Right cardiac atrium (tissue), 5 donors: ENCODE data around the gene LSM12. TPM values are rescaled to one million over a fixed set of nuclear protein-coding genes. Genes with fewer than 3 reads are reported as not detected.
A peak's percentile ranks its signal among the peaks of the same experiment; 100 is the strongest.
"Not testable (repeated sequence)": the region's sequence is repeated elsewhere in the genome, so short reads cannot be mapped to it uniquely, and the experiment has no call there.

Source experiments
- ATAC-seq, 2 donors: fragments of 200-7000 bp; cut with Tn5 transposase; one replicate each; pipeline versions ENCODE4 v1.8.0 to v1.9.1; 2020; ENCODE audit warnings: moderate library complexity in 2 of 2, mild to moderate bottlenecking in 1 of 2
- DNase-seq, 3 donors: peaks; one replicate each; pipeline ENCODE4 v3.0.0-alpha.2; 2020
- H3K27ac ChIP-seq: one replicate; pipeline ENCODE4 v1.5.1; 2013; ENCODE audit warnings: mild to moderate bottlenecking, low read length, control low read depth, moderate library complexity
- H3K27me3 ChIP-seq: one replicate; pipeline ENCODE4 v1.6.1; 2013; ENCODE audit not compliant: control insufficient read depth, insufficient read depth
- H3K4me1 ChIP-seq: one replicate; pipeline ENCODE4 v1.6.1; 2013; ENCODE audit warnings: low read length; ENCODE audit not compliant: control insufficient read depth, insufficient read depth
- H3K4me3 ChIP-seq: one replicate; pipeline ENCODE4 v1.5.1; 2013; ENCODE audit warnings: low read length, control low read depth
- H3K9me3 ChIP-seq: one replicate; pipeline ENCODE4 v1.6.1; 2013; ENCODE audit warnings: low read length; ENCODE audit not compliant: control insufficient read depth
- WGBS: extraction: QIAGEN DNeasy Blood & Tissue Kit; methylation state at CpG from one replicate; pipeline ENCODE4 v1.1.7; 2013; 5-methylcytosine and 5-hydroxymethylcytosine counted together
- intact Hi-C, 4 donors: fragments of 100-400 bp; cut with DNase I; formaldehyde crosslinking; loops; one replicate each; pipeline versions ENCODE4 v1.11.0 to v1.14.0; 2022 to 2023
- polyA plus RNA-seq: library from polyadenylated mRNA; stranded (reverse); fragments of 200-250 nt; gene quantifications from one replicate; pipeline ENCODE4 v1.2.3, GENCODE V29; 2013
- total RNA-seq, 4 donors: library from RNA; stranded (reverse); fragmentation: NEBNext Ultra II Directional; extraction: Animal tissue kit (Norgen Biotek cat#: 25700); gene quantifications; one replicate each; pipeline ENCODE4 v1.2.1, GENCODE V29; 2021
- donor health status: healthy with polysubstance abuse.
- donor health status: DM: no; HTN: yes; CAD: no.
- donor health status: DM: no; HTN: no; CAD: no.
- donor health status: DM: no; HTN: yes; CAD: no; lungs with severe emphysema.
- donor health status: DM: yes; HTN: yes; CAD: no.

The LSM12 gene
- total and polyA plus RNA-seq, 5 donors, result 35.0 to 54.9 (median 48.5) TPM

- DNase-seq (no peak), ATAC-seq (no peak)
- no peaks in the 10 kb centered on the region for H3K27me3 ChIP-seq
- no peaks in the 10 kb centered on the region for H3K9me3 ChIP-seq
- peaks cover 59% of the 10 kb centered on the region for H3K4me1 ChIP-seq
- peak overlapping the region; percentile 52 for H3K4me3 ChIP-seq
- peak overlapping the region; percentile 89 for H3K27ac ChIP-seq
- 38% methylated on average over 4 of the region's 4 CpGs for WGBS
- intact Hi-C loops, result no loop called here
Observed at GRCh38 chr17:44109312-44109630, 42.8 kb upstream of the LSM12 start.

DNA sequence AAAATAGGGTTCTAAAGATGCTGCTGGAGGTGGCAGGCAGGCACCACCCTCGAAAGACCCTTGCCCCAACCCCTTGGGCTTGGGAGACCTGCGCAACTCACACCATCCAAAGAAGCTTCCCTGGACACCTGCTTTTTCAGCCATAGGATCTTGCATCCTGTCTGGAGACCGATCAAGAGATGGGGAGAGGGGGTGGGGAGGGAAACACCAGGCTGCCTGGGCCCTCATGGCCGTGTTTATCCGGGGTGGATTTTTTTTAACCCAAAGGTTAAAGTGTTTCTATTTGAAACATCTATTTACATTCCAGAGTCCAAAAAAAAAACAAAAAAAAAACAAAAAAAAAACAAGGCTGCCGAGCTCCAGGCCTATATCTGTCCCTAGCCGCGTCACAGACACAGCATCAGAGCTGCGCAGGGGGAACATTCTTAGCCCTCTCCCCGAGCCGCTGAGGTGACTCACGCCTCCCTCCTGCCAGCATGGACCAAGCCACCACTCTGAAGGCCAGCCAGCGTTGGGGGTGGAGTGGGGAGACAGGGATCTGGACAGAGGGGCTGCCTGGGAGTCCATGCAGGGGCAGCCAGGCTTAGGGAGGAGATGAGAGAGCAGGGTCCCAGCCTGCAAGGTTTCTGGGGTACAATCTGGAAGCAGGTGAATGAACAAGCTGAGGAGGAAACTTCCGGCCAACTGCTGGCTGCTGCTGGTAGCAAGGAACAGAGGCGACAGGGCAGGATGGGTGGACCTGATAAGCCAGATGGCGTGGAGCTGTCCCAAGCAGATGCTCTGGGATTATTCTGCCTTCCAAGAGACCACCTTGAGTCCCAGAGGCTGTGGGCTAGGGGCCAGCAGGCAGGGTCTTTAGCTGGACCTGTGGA is 42.2 kb upstream of the LSM12 start:
- Histone ChIP-seq H3K27ac (peak overlapping the region; percentile 89), H3K9me3 (no peaks in the 10 kb centered on the region), H3K4me1 (peaks cover 55% of the 10 kb centered on the region), H3K27me3 (no peaks in the 10 kb centered on the region), H3K4me3 (peak overlapping the region; percentile 52)
- peak; percentile 92 to 93 (median 93) for DNase-seq
- WGBS, result 19% methylated on average over 16 of the region's 16 CpGs
- intact Hi-C loops, result no loop called here
- peak; percentile 82 to 83 for ATAC-seq

- no peak overlapping the region for H3K4me3 ChIP-seq
- H3K27ac ChIP-seq, result no peak overlapping the region
- H3K4me1 ChIP-seq, result peaks cover 46% of the 10 kb centered on the region
- no peak for ATAC-seq
- WGBS, result 98% methylated on average over 4 of the region's 4 CpGs
- no peak for DNase-seq
- H3K9me3 ChIP-seq, result no peaks in the 10 kb centered on the region
- no peaks in the 10 kb centered on the region for H3K27me3 ChIP-seq
- intact Hi-C loops, result no loop called here
Observed at GRCh38 chr17:44106801-44107200, 40.3 kb upstream of the LSM12 start.

- 21% methylated on average over 3 of the region's 3 CpGs for WGBS
- H3K4me3 ChIP-seq, result no peak overlapping the region
- H3K27me3 ChIP-seq, result no peaks in the 10 kb centered on the region
- intact Hi-C loops, result no loop called here
- no peak for ATAC-seq
- DNase-seq, result no peak
- H3K9me3 ChIP-seq, result no peaks in the 10 kb centered on the region
- H3K4me1 ChIP-seq, result peaks cover 45% of the 10 kb centered on the region
- H3K27ac ChIP-seq, result no peak overlapping the region
Observed at GRCh38 chr17:44105941-44106340, 39.5 kb upstream of the LSM12 start.

DNA sequence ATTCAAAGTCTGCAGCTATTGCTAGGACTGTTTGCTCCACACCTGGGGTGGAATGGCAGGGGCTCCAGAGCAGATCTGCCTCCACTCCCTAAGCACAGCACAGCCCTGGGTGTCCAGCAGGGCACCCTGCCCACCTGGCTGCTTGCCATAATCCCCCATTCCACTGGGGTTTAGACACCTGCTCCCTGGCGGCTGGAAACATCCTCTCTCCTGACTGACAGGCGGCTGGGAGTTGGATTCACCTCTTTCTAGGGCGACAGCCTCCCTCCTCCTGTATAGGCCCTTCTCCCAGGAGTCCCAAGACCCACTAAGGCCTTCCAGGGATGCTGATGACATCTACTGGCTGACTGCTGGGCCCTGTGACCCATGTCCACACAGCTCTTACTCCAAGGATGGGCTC is 39.0 kb upstream of the LSM12 start:
- Histone ChIP-seq H3K27ac (peak overlapping the region; percentile 50), H3K9me3 (no peaks in the 10 kb centered on the region), H3K4me3 (no peak overlapping the region), H3K27me3 (no peaks in the 10 kb centered on the region), H3K4me1 (peaks cover 41% of the 10 kb centered on the region)
- 40% methylated on average over 3 of the region's 3 CpGs for WGBS
- DNase-seq (no peak), ATAC-seq (no peak)
- intact Hi-C loops, result no loop called here

- ATAC-seq (peak; percentile 50 to 60), DNase-seq (peak in 2 of 3 donors; percentile 79 to 81)
- H3K27ac ChIP-seq, result peak overlapping the region; percentile 60
- H3K9me3 ChIP-seq, result no peaks in the 10 kb centered on the region
- H3K4me1 ChIP-seq, result peaks cover 24% of the 10 kb centered on the region
- WGBS, result 76% methylated on average over 16 of the region's 16 CpGs
- intact Hi-C loops, result no loop called here
- H3K27me3 ChIP-seq, result no peaks in the 10 kb centered on the region
- no peak overlapping the region for H3K4me3 ChIP-seq
Observed at GRCh38 chr17:44102849-44103622, 36.6 kb upstream of the LSM12 start.

DNA sequence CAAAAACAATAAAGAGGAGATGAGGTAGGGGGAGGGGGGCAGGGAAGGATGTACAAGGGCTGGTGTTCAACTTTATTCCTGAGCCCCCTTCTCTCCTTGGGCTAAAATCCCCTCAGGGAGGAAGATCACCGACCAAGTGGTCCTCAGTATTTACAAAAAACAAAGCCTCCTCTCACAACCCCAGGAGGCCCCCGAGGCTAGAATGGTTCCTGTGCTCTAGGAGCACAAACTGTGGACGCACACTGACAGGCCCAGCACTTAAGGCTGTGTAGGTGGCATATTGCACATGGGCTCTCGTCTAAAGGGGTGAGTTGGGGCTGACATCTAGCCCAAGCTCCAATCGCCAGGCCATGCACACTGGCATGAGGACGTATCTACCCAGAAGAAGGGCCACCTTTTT is 35.4 kb upstream of the LSM12 start:
- H3K4me1 ChIP-seq, result peaks cover 29% of the 10 kb centered on the region
- ATAC-seq, result not testable (repeated sequence)

DNA sequence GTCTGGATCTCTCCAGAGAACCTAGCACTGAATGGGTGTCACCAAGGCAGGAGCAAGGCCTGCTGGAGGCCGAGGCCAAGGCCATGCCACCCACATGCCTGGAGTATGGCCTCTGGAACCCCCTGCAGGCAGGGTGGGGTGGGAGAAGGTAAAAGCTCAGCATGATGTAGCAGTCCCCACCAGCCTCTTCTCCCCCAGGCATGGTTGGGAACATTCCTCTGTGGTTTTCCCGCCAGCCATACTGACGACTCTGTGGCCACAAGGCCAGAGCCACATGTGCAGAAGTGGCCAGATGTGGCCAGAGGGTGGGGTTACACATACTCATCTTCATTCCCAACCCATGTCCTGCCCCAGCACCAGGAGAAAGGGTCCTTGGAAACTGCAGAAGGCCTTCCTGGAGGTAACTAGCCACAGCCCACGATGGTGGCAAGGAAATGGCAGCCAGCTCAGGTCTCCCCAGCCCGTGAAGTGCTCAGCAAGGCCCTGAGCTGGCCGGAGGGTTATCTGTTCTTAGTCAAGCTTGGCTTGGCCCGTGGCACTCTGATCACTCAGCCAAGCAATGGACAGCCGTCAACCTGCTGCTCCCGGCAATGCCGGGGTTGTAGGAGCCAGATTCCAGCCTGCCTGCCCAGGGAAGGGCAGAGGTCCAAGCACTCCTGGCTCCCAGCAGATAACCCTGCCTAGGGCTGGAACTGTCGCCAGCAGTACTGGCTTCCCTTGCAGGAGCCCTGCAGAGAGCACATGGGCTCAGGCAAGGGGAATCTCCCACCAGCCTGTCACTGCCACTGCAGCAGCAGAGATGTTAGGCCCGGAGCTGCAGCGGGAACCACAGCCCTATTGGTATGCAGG is 30.9 kb upstream of the LSM12 start:
- H3K27me3 ChIP-seq, result no peaks in the 10 kb centered on the region
- no peaks in the 10 kb centered on the region for H3K9me3 ChIP-seq
- H3K27ac ChIP-seq, result peak overlapping the region; percentile 46
- intact Hi-C loops, result no loop called here
- 46% methylated on average over 13 of the region's 13 CpGs for WGBS
- no peak overlapping the region for H3K4me3 ChIP-seq
- peaks cover 24% of the 10 kb centered on the region for H3K4me1 ChIP-seq
- peak; percentile 3 to 48 for ATAC-seq
- peak in 2 of 3 donors; percentile 69 to 76 for DNase-seq

More for the DNA sequence above, 35.4 kb upstream of the LSM12 start:
- H3K27me3 ChIP-seq, intact Hi-C loops, H3K27ac ChIP-seq, H3K9me3 ChIP-seq, DNase-seq, H3K4me3 ChIP-seq: not testable (repeated sequence)
- WGBS, result 80% methylated on average over 6 of the region's 6 CpGs

DNA sequence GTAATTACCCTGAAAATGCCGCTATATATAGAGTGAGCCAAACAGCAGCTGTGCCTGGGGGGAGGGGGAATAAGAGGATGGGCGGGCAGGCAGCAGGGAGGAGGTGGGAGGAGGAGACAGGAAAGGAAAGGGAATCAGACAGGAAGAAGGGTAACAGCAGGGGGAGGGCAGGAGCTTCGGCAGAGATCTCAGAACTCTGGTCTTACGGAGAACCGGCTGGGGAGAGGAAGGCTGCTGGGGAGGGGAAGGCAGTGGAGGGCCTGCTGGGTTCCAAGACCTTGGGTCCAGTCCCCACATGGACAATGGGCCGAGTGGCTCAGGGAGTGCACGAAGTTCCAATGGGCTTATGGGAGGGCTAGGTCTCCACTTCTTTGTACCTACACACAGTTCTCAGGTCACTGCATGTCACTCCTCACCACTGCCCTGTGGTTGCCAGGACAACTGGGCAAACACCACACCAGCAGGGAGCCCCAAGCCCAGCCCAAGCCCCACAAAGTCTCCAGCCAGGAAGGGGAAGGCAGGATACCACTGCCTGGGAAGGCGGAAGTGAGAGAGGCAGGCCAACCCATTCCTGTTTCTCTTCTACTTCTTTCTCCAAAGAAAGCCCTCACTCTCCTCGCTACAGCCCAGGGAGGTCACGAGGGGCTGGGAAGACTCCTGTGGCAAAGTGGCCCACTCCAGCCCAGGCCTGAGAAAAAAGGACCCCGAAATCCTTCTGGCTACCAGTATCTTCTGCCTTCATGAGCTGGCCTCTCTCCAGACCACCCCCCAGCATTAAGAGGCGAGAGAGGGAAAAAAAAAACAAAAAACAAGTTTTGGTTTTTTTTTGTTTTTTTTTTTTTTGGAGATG is 29.4 kb upstream of the LSM12 start:
- ATAC-seq, result peak; percentile 89
- WGBS, result 11% methylated on average over 12 of the region's 12 CpGs
- no peaks in the 10 kb centered on the region for H3K9me3 ChIP-seq
- H3K27me3 ChIP-seq, result no peaks in the 10 kb centered on the region
- peak; percentile 79 to 89 (median 88) for DNase-seq
- H3K4me1 ChIP-seq, result peaks cover 19% of the 10 kb centered on the region
- H3K4me3 ChIP-seq, result peak overlapping the region; percentile 3
- intact Hi-C loops, result no loop called here
- peak overlapping the region; percentile 86 for H3K27ac ChIP-seq

DNA sequence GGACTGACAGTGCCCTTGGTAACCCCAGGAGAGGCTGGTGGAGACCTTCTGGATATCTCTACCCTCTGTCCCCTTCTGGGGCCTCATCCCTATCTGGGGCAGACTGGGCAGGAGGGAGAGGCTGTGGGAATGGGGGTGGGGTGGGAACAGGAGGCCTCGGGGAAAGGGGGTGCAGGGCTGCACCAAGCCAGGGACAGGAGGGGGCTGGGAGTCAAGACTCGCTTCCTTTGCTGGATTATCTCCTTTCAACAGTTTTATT is 28.8 kb upstream of the LSM12 start:
- Histone ChIP-seq H3K27me3 (no peaks in the 10 kb centered on the region), H3K4me1 (peaks cover 19% of the 10 kb centered on the region), H3K4me3 (peak overlapping the region; percentile 3), H3K9me3 (no peaks in the 10 kb centered on the region), H3K27ac (peak overlapping the region; percentile 86)
- 1% methylated on average over 2 of the region's 2 CpGs for WGBS
- DNase-seq (no peak), ATAC-seq (peak in 1 of 2 donors; percentile 14)
- intact Hi-C loops, result no loop called here
